Endometrial microvascular endothelial cells (primary cell): Measurements from ENCODE around the gene EXOSC1. TPM values are rescaled to one million over a fixed set of nuclear protein-coding genes. Genes with fewer than 3 reads are reported as not detected.
"Not testable (repeated sequence)": the region's sequence is repeated elsewhere in the genome, so short reads cannot be mapped to it uniquely, and the experiment has no call there.

Experiments used
- in situ Hi-C: cut with HindIII; loops from 2 replicates; pipeline ENCODE4 v1.10.0; 2017; ENCODE audit warnings: low sequenced_read_pairs, low pct_unique_long_range_greater_than_20kb; ENCODE audit errors: inconsistent ontology term
- total RNA-seq: library from RNA; depleted of rRNA; stranded (reverse); fragments of >200 nt; gene quantifications from one replicate; pipeline ENCODE4 v1.2.3, GENCODE V29; 2015; ENCODE audit errors: inconsistent ontology term

Gene EXOSC1
- total RNA-seq = 76.7 TPM

- in situ Hi-C loops = no loop called here
Measured at GRCh38 chr10:97445722-97446639, at the start of gene EXOSC1, which contains the start of gene ZDHHC16. EXOSC1 (minus strand) TSS chr10:97446006; CDS start chr10:97445985, 21 bp downstream. ZDHHC16 (plus strand) TSS chr10:97446175; CDS start chr10:97451676, 5,501 bp downstream.

- in situ Hi-C loops = no loop called here
Measured at GRCh38 chr10:97494863-97495506, 49.2 kb upstream of the EXOSC1 start.

GRCh38 chr10:97494151-97494550 lies 48.3 kb upstream of the EXOSC1 start:
- in situ Hi-C loops = no loop called here

- in situ Hi-C loops = no loop called here
Measured at GRCh38 chr10:97490592-97490991, 44.8 kb upstream of the EXOSC1 start.

GRCh38 chr10:97485647-97486281 lies 40.0 kb upstream of the EXOSC1 start:
- in situ Hi-C loops = no loop called here

- in situ Hi-C loops = no loop called here
Measured at GRCh38 chr10:97483921-97484320, 38.1 kb upstream of the EXOSC1 start.

GRCh38 chr10:97483506-97483905 lies 37.7 kb upstream of the EXOSC1 start:
- in situ Hi-C loops = no loop called here

GRCh38 chr10:97482381-97482780 lies 36.6 kb upstream of the EXOSC1 start:
- in situ Hi-C loops = no loop called here

- in situ Hi-C loops = no loop called here
Measured at GRCh38 chr10:97481071-97481470, 35.3 kb upstream of the EXOSC1 start.

GRCh38 chr10:97479939-97480338 lies 34.1 kb upstream of the EXOSC1 start:
- in situ Hi-C loops = no loop called here

- in situ Hi-C loops = not testable (repeated sequence)
Measured at GRCh38 chr10:97479410-97479809, 33.6 kb upstream of the EXOSC1 start.

- in situ Hi-C loops = no loop called here
Measured at GRCh38 chr10:97475936-97476594, 30.3 kb upstream of the EXOSC1 start.

GRCh38 chr10:97474918-97475317 lies 29.1 kb upstream of the EXOSC1 start:
- in situ Hi-C loops = no loop called here

- in situ Hi-C loops = not testable (repeated sequence)
Measured at GRCh38 chr10:97468781-97469180, 23.0 kb upstream of the EXOSC1 start.

- in situ Hi-C loops = no loop called here
Measured at GRCh38 chr10:97468162-97468561, 22.4 kb upstream of the EXOSC1 start.

GRCh38 chr10:97466755-97467154 lies 20.9 kb upstream of the EXOSC1 start:
- in situ Hi-C loops = no loop called here

- in situ Hi-C loops = no loop called here
Measured at GRCh38 chr10:97465982-97466381, 20.2 kb upstream of the EXOSC1 start.

- in situ Hi-C loops = no loop called here
Measured at GRCh38 chr10:97464226-97464625, 18.4 kb upstream of the EXOSC1 start.
